ENCODE measurements around the gene APLP2.
A peak's percentile ranks its signal among the peaks of the same experiment; 100 is the strongest.

APLP2 gene

DNA sequence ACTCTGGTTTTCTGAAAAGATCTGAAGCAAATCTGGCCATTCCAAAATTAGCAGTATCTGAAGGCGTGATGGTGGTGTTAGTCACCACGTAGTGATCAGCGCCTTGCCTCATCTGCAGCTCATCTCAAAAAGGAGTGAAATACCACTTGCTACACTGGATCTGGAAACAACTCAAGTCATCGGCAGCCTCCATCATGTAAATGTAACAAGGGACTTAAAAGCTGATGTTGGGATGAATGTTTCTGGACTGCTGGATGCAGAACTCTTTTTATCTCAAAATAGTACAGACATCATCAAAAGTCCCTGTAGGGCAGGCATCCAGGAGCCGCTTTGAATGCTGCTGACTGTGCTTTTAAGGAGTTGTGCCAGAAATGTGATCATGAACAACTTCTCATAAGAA, 14.1 kb upstream of the APLP2 start:
- no peak for DNase-seq (ENCODE audit: low read depth)

DNA sequence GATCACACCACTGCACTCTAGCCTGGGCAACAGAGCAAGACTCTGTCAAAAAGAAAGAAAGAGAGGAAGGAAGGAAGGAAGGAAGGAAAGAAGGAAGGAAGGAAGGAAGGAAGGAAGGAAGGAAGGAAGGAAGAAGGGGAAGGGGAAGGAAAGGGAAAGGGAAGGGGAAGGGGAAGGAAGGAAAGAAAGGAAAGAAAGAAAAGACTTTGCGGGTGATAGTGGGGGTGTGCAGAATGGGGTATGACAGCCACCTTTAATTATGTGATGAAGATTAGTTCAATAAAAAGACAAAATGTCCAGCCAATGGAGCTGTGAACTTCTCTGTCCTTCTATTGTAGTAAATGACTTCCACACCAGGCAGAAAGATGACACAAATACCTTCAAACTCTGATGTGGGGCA, 8.7 kb upstream of the APLP2 start:
- no peak for DNase-seq (ENCODE audit: low read depth)

DNA sequence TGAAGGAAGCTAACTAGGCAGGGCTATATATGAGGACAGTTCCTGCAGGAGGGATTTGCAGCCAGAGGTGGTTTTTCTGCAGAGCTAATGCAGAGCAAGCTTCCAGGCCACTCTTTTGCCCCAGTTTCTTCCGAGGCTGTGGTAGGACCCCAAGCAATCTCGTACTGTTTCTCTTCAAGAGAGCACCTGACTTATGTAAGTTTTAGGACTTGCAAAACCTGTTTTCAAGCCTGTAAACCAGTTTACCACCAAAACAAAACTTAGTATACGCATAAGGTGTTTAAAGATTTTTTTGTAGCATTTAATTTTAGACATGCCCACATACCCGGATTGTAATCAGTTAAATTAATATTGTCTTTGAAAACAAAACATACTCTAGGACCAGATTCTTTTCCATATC, 7.7 kb upstream of the APLP2 start:
- no peak for DNase-seq (ENCODE audit: low read depth)

DNA sequence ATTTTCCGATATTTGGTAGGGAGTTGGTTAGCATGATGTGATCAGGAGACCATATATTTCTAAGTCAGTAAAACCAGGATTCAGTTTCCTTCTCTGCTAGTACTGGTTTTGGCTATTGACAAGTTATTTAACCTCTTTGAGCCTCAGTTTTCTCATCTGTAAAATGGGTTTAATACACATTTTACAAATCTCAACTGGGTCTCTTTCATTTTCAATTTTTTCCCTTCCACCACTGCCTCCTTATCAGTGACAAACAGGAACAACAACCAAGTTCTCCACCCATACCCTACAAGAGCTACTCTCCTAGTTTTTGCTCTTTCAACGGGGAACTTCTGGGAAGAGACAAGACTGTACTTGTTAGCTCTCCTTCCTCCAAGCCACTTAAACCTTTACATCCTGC, 6.2 kb upstream of the APLP2 start:
- DNase-seq (ENCODE audit: low read depth), result no peak

DNA sequence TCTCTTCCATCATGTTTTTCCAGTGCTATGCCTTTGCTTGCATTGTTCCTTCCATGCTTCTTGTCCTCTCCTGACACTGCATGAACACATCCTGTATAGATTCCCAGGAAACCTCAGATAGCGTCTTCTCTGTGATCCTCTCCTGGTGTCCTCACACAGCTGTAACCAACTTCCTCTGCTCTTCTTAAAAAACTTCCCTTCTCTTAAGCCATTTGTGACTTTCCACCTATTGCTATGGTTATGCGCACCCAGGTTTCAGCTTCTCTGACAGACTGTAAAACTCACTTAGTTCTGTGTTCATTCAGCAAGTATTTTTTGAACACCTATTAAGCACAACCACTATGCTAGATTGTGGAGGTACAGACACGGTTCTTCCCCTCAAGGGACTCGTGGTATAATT, 5.1 kb upstream of the APLP2 start:
- no peak for DNase-seq (ENCODE audit: low read depth)

DNA sequence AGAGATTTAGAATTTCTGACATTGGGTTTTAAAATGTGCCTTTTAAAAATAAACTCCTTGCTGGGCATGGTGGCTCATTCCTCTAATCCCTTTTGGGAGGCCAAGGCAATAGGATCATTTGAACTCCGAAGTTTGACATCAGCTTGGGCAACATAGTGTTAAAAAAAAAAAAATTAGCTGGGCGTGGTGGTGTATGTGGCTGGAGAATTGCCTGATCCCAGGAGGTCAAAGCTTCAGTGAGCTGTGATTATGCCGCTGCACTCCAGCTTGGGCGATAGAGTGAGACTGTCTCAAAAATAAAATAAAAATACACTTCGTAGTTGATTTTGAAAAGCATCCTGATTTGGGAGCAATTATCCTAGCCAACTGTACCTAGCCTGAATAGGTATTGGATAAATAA, 3.4 kb upstream of the APLP2 start:
- no peak for DNase-seq (ENCODE audit: low read depth)

DNA sequence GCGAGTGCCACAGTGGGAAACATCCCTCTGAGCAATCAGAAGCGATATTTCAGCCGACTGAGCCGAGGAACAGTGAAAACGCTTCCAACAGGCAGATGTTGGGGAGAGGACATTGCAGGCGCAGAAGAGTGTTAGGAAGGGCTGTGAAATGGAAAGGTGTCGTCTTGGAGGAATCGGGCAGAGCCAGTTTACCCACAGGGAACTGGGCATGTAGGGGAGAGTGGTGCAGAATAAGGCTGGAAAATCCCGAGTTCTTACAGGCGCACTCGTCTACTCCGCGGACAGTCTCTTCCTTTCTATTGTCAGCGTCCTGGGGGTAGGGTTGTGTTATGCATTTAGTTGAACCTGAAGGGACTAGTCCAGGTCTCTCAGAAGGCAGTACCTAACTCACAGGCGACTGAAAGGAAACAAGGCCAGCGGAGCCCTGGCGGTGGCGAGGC, 1.1 kb upstream of the APLP2 start:
- no peak for DNase-seq (ENCODE audit: low read depth)

DNA sequence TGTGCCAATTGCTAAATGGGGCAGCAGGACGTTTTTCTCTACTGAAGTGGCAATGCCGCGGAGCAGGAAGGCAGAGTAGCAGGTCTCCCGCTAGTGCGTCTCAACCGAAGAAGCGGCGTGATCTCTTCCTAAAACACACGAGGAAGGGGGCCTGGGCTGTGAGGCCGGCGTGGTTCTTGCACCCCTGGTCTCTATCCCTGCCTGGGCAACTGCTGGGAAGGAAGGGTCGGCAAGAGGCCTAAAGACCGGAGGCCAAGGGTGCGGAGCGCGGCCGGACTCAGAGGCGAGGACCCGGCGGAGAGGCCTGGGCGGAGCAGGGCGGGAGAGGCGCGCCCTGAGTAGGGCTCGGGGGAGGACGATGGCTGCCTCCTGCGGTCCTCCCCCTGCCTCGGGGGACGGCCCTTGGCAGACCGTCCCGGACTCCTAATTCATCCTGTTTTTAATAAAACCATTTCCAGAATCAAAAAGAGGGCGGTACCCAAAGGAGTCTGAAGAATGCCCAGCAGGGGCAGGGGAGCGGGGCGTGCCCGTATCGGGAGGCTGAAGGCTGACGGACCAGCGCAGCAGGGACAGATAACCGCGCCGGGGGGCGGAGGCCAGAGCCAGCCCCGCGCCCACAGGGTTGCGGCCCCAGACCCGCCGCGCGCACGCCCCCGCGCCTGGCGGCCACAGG, 572 bp upstream of the APLP2 start:
- peak; percentile 32 for DNase-seq (ENCODE audit: low read depth)

DNA sequence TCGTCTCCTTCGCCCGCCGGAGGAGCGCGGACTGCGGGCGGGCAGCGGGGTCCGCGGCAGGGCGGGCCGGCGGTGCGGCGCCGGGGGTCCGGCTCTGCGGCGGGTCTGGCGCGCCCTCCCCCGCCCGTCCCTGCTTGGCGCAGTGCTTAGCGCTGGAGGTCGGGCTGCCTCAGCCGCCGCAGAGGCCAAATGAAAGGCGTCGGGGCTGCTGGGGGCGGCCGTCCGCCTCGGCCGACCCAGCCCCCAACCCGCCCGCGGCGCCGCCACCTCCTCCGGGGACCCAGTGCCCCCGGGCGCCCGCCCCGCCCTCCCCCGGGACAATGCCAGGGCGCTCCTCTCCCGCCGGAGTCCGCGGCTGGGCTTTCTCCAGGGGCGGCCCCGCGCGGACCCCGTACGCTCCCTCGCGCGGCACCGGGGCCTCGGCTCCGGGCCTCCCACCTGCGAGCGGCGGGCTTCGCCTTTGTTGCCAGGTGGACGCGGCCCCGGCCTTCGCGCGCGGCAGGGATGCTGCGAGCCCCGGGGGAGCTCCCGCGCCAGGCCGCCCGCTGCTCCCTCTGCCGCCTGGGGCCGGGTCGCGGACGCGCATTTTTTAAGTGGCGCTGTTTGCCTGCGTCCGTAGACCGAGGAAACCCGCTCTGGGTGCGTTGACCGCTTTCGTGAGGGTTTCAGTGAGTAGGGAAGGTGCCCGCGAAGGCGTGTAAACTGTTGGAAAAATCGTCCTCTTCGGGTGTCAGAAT, 583 bp downstream of the APLP2 start:
- peak; percentile 22 for DNase-seq (ENCODE audit: low read depth)

DNA sequence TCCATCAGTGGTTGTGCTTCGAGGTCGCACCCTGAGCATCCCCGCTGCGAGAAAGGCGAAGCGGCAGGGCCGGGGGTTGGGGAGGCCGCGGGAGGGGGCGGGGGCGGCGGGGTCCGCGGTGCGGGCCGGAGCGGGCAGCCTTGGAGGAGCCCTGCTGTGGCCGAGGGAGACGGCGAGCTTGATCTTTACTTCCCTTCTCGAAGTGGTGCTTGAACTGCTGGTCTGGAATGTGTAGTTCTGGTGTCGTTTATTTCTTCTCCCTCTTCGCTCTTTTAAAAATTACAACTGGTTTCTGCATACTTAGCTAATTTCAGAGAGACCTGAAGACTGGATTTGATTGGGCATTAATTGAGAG, 1.1 kb downstream of the APLP2 start:
- no peak for DNase-seq (ENCODE audit: low read depth)

DNA sequence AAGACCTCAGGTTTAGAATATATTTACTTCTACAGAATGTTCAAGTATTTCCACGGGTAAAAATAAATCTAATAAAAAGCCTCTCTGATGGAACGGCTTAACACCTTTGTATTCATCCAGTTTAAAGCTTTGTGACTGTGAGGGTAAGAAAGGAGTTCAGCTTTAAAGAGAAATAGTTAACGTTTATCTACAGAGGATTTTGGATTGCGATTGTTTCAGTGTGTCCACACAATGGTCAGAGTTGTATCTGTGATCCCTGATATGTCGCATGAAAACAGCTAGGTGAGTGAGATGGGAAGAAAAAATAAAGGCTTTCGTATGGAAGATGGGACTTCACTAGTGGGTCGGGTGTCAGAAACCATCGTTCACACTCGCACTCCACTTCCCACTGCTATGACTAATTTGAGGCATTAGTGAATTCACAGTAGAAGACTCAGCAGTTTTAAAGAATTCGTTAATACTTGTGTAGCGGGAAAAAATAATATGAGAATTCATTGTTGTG, 1.6 kb downstream of the APLP2 start:
- no peak for DNase-seq (ENCODE audit: low read depth)

DNA sequence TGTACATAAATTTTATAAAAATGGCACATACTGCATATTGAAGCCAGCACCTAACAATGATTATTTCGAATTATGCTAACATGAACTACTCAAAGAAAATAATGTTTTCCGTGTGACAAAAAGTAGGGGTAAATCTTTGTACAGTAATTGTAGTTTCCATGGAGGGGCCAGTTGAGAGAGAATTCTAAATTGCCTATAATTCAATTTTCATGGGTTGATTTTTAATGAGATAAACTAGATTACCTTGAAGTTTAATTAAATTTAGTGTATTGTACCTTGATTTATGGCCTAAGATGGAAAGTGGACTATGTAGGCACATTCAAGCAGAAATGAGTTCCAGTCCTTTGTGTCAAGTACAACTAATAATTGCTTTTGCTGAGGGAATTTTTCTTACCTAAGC, 5.0 kb downstream of the APLP2 start:
- no peak for DNase-seq (ENCODE audit: low read depth)

DNA sequence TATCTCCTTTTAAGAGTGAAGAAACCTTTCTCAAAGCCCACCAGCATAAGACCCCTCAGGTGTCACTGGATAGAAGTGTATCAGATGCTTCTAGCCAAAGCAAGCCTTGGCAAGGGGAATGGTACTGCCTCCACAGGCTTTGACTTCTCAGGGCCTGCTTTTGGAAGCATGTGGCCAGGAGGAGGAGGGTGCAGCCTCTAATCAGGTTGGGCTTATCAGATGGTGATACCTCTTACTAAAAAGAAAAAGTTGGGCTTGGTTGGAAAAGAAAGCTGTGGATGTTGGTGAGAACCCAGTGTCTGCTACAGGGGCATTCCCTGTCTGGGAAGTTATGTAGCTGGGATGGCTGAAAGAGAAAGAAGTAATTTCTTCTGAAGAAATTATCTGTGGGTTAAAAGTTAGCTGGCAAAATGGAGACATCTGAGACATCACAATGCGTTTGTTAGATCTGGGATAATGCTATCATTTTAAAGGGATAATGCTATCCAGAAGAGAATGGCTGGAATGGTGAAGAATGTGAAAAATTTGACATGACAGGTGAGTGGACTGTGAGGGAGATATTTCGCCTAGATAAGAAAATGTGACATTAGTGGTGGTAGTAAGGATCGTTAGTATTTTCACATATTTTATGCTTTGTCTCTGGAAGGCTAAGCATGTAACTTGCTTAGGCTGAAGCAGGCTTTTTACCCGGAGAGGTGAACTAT, 7.2 kb downstream of the APLP2 start:
- DNase-seq (ENCODE audit: low read depth), result no peak

DNA sequence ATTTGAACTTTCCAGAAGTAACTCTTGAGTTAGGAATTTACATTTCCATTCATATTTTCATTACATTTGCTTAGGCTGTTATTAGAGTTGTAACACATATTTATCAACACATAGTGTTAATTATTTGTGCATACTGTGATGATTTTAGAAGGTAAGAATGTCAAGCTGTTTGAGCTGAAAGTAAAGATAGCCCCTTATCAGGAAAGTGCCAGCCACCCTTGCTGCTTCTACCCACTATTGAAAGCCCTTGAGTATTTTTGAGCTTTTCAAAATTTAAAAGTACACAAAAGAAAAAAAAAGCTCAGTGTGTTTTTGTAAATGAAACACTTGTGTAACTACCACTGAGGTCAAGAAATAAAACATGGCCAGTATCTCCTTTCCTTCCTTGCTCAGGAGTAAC, 8.0 kb downstream of the APLP2 start:
- no peak for DNase-seq (ENCODE audit: low read depth)

DNA sequence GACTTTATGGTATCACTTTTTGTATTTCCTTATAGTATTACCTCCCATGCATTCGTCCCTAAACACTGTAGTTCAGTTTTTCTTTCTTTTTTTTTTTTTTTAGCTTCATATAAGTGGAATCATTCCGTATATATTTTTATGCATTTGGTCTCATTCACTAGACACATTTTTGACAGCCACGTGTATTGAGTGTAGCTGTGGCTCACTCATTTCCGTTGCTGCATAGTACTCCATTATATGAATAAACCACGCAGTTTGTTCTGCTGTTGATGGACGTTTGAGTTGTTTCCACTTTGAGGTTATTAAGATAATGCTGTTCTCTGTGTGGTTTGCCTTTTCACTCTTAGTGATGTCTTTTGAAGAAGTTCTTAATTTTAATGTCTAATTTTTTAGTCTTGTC, 8.4 kb downstream of the APLP2 start:
- DNase-seq (ENCODE audit: low read depth), result no peak

DNA sequence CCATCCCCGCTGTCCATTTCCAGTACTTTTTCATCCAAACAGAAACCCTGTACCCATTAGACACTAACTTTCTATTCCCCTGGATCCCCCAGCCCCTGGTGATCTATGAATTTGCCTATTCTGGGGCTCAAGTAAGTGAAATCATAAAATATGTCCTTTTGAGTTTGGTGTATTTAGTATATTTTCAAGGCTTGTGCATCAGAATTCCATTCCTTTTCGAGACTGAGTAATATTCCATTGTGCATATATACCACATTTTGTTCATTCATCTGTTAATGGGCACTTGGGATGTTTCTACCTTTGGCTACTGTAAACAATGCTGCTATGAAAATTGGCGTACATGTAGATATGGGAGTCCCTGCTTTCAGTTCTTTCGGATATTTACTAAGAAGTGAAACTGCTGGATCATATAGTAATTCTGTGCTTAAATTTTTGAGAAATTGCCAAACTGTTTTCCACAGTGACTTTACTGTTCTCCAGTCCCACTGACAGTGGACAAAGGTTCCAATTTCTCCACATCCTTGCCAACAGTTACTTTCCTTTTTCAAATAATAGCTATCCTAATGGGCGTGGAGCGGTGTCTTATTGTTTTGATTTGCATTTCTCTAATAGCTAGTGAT, 16.1 kb downstream of the APLP2 start:
- no peak for DNase-seq (ENCODE audit: low read depth)

DNA sequence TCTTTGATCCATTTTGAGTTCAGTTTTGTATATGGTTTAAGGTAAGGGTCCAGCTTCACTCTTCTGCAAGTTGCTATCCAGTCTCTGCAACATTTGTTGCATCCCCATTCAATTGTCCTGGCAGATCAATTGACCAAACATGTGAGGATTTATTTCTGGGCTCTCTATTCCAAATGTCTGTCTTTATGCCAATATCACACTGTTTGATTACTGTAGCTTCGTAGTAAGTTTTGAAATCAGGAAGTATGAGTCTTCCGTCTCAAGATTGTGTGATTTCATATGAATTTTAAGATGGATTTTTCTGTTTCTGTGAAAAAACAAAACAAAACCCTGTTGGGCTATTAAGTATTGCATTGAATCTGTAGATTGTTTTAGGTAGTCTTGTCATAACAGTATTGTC, 17.0 kb downstream of the APLP2 start:
- no peak for DNase-seq (ENCODE audit: low read depth)

DNA sequence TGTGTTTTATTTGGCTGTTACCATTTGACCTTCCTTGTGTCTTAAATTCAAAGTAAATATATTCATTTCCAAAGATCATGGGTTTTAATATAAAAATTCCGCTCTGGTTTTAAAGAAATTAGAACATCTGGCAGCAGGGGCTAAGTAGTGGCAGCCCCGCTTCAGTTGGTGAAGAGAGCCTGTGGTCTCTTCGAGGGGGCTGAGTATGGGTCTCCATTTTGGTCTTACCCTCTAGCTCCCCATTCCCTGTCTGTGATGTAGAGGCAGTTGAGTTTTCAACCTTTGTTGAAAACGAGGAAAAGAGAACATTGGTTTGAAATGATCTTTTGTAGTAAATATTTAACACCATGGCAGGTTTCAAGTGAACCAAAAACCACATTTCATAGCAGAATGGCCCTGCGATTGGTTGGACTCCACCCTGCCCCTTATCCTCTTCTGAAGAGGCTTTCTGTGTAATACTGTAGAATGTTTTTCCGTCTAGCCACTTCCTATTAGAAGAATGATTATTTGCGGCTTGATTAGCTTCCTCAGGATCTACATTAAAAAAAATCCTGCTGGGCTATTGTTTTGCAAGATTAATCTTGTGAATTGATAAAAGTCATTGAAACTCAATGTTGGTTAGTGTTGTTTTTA, 17.7 kb downstream of the APLP2 start:
- no peak for DNase-seq (ENCODE audit: low read depth)

DNA sequence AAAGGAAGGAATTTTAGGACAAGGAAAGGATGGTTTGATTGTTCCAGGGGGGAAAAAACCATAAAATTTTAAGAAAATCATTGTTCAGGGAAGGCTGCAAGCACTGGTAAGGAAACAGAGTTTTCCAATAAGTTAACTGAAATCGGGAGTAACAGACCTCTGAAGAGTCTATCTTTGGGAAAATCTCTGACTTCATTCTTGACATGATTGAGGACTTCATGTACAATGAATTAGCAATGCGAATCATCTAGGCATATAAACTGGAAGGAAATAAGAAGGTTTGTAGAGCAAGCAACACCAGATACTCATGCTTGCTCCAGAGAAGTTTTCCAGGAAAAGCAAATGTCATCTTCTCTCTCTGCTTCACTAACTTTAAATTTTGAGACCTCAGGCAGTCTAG, 18.5 kb downstream of the APLP2 start:
- DNase-seq (ENCODE audit: low read depth), result no peak

DNA sequence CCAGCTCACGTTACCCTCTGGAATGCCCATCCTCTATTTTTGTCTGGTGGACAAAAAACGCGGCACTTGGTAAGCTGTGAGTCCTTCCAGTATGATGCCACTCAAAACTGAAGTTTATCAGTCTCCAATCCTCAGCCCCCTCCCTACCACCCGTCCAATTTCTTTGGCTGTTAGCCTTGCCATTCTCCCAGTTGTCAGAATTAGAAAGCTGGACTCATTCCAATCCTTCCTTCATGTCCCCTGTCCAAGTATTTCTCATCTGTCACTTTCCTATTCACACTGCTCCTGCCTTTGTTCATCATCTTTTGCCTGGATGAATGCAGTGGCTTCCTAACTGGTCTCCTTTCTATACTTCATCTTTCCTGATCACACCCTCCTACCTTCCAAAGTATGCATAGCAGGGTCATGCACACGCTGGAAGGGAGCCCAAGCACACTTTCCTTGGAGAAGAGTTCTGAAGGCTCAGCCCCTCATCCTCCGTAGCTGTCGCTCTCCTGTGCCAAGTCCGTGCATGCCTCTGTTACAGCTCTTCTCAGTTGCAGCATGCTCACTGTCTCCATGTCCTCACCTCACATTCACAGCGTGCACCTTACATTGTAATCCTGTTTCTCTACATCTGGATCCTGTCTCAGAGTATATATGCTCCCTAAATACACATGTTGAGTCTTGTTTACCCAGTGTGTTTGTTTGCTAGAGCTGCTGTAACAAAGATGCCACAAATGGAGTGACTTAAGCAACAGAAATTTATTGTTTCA, 19.4 kb downstream of the APLP2 start:
- DNase-seq (ENCODE audit: low read depth), result no peak

DNA sequence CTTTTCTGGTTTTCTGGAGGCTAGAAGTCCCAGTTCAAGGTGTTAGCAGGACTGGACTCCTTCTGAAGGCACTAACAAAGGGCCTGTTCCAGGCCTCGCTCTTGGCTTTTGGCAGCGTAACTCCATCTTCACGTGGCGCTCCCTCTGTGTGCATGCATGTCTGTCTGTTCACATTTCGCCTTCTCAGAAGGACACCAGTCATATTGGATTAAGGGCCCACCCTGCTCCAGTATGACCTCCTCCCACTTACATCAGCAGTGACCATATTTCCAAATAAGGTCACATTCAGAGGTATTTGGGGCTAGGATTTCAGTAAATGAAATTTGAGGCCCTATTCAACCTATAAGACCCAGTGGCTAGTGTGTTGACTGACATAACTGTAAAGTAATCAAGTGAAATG, 20.0 kb downstream of the APLP2 start:
- no peak for DNase-seq (ENCODE audit: low read depth)

All from T follicular helper cell (primary cell).